ENCODE measurements around the gene ULK4.

- TF ChIP-seq CTCF (IDR thresholded peaks at IDR 0.05; ENCODE audit: borderline replicate concordance, extremely low read depth, low read length, poor library complexity, severe bottlenecking), result no peak
- TF ChIP-seq EZH2 (IDR thresholded peaks at IDR 0.05; ENCODE audit: borderline replicate concordance, low read depth, low read length, severe bottlenecking), result no peak
Measured at GRCh38 chr3:41208507-41209220, 753.2 kb downstream of the ULK4 start.

Measured in DND-41 (cell line).